Measurements from ENCODE around the gene SMARCAL1.

The SMARCAL1 gene

GRCh38 chr2:216478791-216479190 is 66.5 kb downstream of the SMARCAL1 start:
- no peak for TF ChIP-seq CTCF (IDR thresholded peaks at IDR 0.05; ENCODE audit: control insufficient read depth, extremely low read depth, insufficient read depth)
- no peak for DNase-seq (ENCODE audit: low read depth)

GRCh38 chr2:216480221-216480620 is 67.9 kb downstream of the SMARCAL1 start:
- no peak for TF ChIP-seq CTCF (IDR thresholded peaks at IDR 0.05; ENCODE audit: control insufficient read depth, extremely low read depth, insufficient read depth)
- DNase-seq (ENCODE audit: low read depth): no peak
- no peak overlapping the region for H3K4me3 ChIP-seq (ENCODE audit: low read depth, low read length)

More at GRCh38 chr2:216478791-216479190, 66.5 kb downstream of the SMARCAL1 start:
- no peak overlapping the region for H3K4me3 ChIP-seq (ENCODE audit: low read depth, low read length)

- DNase-seq (ENCODE audit: low read depth): no peak
Observed at GRCh38 chr2:216482640-216483039, 70.4 kb downstream of the SMARCAL1 start.

GRCh38 chr2:216485237-216485636 is 73.0 kb downstream of the SMARCAL1 start:
- H3K4me3 ChIP-seq (ENCODE audit: low read depth, low read length): no peak overlapping the region
- no peak for TF ChIP-seq CTCF (IDR thresholded peaks at IDR 0.05; ENCODE audit: control insufficient read depth, extremely low read depth, insufficient read depth)
- DNase-seq (ENCODE audit: low read depth): no peak

More at GRCh38 chr2:216482640-216483039, 70.4 kb downstream of the SMARCAL1 start:
- TF ChIP-seq CTCF (IDR thresholded peaks at IDR 0.05; ENCODE audit: control insufficient read depth, extremely low read depth, insufficient read depth): no peak
- no peak overlapping the region for H3K4me3 ChIP-seq (ENCODE audit: low read depth, low read length)

GRCh38 chr2:216485745-216486144 is 73.5 kb downstream of the SMARCAL1 start:
- H3K4me3 ChIP-seq (ENCODE audit: low read depth, low read length): no peak overlapping the region
- no peak for TF ChIP-seq CTCF (IDR thresholded peaks at IDR 0.05; ENCODE audit: control insufficient read depth, extremely low read depth, insufficient read depth)
- no peak for DNase-seq (ENCODE audit: low read depth)

- no peak overlapping the region for H3K4me3 ChIP-seq (ENCODE audit: low read depth, low read length)
- TF ChIP-seq CTCF (IDR thresholded peaks at IDR 0.05; ENCODE audit: control insufficient read depth, extremely low read depth, insufficient read depth): no peak
- DNase-seq (ENCODE audit: low read depth): no peak
Observed at GRCh38 chr2:216486271-216486670, 74.0 kb downstream of the SMARCAL1 start.

- DNase-seq (ENCODE audit: low read depth): no peak
- no peak overlapping the region for H3K4me3 ChIP-seq (ENCODE audit: low read depth, low read length)
- no peak for TF ChIP-seq CTCF (IDR thresholded peaks at IDR 0.05; ENCODE audit: control insufficient read depth, extremely low read depth, insufficient read depth)
Observed at GRCh38 chr2:216486708-216487107, 74.4 kb downstream of the SMARCAL1 start.

All from LNCaP clone FGC (cell line).